ENCODE measurements around the gene NUTF2. TPM values are rescaled to one million over a fixed set of nuclear protein-coding genes. Genes with fewer than 3 reads are reported as not detected.

NUTF2 gene
- total RNA-seq, 2 donors from 2014 or later: 58.3 to 108 TPM

DNA sequence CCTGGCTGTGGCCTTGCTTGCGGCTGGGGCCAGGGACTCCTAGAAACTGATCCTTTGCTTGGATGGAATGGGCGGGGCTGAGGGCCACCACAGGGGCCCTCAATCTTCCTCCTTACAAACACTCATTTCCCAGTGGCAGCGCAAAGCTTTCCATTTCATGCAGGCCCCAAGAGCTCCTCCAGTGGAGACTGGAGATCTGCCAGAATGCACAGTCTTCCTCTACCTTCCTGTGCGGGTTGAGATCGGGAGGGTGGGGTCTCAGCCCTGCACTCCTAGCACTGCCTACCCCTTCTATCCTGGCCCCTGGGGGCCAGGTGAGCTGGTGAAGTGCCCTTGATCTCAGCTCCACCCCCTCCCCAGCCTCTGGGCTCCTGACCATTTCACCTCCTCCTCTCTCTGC lies 39.7 kb downstream of the NUTF2 start:
- intact Hi-C loops (cut with DNase I): no loop called here
- no peaks in the 10 kb centered on the region for H3K27me3 ChIP-seq
- DNase-seq: no peak
- no peaks in the 10 kb centered on the region for H3K9me3 ChIP-seq
- no peak overlapping the region for H3K27ac ChIP-seq
- peaks cover 12% of the 10 kb centered on the region for H3K36me3 ChIP-seq
- TF ChIP-seq, protein P1, sequence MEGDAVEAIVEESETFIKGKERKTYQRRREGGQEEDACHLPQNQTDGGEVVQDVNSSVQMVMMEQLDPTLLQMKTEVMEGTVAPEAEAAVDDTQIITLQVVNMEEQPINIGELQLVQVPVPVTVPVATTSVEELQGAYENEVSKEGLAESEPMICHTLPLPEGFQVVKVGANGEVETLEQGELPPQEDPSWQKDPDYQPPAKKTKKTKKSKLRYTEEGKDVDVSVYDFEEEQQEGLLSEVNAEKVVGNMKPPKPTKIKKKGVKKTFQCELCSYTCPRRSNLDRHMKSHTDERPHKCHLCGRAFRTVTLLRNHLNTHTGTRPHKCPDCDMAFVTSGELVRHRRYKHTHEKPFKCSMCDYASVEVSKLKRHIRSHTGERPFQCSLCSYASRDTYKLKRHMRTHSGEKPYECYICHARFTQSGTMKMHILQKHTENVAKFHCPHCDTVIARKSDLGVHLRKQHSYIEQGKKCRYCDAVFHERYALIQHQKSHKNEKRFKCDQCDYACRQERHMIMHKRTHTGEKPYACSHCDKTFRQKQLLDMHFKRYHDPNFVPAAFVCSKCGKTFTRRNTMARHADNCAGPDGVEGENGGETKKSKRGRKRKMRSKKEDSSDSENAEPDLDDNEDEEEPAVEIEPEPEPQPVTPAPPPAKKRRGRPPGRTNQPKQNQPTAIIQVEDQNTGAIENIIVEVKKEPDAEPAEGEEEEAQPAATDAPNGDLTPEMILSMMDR (IDR thresholded peaks at IDR 0.05): no peak
- H3K4me3 ChIP-seq: no peak overlapping the region
- H3K9ac ChIP-seq (ENCODE audit: low read depth in 2 of 2, low read length in 2 of 2): no peak overlapping the region
- no peaks in the 10 kb centered on the region for H3K4me1 ChIP-seq

DNA sequence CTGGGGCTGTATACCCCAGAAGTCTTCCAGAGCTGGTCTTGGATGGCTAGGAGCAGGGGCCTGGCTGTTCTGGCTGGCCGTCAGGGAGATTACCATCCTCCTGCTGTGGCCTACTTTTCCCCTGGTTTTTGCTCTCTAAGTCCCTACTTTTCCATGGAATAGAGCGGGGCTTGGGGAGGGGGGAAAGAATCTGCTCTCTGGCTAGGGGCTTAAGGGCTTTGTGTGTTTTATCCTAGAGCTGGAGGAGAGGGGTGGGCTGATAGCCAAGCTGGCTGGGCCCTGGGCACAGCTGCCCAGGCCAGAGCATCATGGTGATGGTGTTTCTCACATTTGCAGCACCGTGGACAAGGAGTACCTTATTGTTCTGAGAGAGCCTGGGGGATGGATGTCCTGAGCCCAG lies 41.6 kb downstream of the NUTF2 start:
- H3K36me3 ChIP-seq: peaks cover 6% of the 10 kb centered on the region
- H3K27me3 ChIP-seq: no peaks in the 10 kb centered on the region
- H3K27ac ChIP-seq: no peak overlapping the region
- no peak overlapping the region for H3K9ac ChIP-seq (ENCODE audit: low read depth in 2 of 2, low read length in 2 of 2)
- peaks cover 4% of the 10 kb centered on the region for H3K4me1 ChIP-seq
- H3K4me3 ChIP-seq: no peak overlapping the region
- intact Hi-C loops (cut with DNase I): no loop called here
- TF ChIP-seq, protein P1 (IDR thresholded peaks at IDR 0.05): no peak
- H3K9me3 ChIP-seq: no peaks in the 10 kb centered on the region
- DNase-seq: no peak

DNA sequence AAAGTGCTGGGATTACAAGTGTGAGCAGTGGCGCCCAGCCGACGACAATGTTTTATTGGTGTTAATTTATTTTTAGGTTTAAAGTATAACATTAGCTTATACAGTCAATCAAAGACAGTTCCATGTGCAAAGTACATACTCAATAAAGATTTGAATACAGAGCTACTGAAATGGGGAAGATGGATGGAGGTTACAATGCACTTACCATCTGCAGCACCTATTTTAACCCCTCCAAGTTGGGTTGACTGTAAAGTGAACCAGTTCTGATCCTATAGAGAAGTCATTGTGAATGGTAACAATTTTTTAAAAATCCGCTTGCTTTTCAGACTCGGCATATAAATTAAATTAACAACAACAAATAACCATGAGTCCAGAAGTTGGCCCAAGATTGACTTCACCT lies 45.6 kb downstream of the NUTF2 start:
- H3K4me3 ChIP-seq: peak overlapping the region; percentile 96
- no peaks in the 10 kb centered on the region for H3K27me3 ChIP-seq
- peak overlapping the region in 1 of 2 donors; percentile 71 for H3K9ac ChIP-seq (ENCODE audit: low read depth in 2 of 2, low read length in 2 of 2)
- TF ChIP-seq, protein P1 (IDR thresholded peaks at IDR 0.05): no peak
- peaks cover 11% of the 10 kb centered on the region for H3K4me1 ChIP-seq
- no peaks in the 10 kb centered on the region for H3K36me3 ChIP-seq
- H3K27ac ChIP-seq: peak overlapping the region; percentile 4
- no peaks in the 10 kb centered on the region for H3K9me3 ChIP-seq
- no peak for DNase-seq
- intact Hi-C loops (cut with DNase I): no loop called here

DNA sequence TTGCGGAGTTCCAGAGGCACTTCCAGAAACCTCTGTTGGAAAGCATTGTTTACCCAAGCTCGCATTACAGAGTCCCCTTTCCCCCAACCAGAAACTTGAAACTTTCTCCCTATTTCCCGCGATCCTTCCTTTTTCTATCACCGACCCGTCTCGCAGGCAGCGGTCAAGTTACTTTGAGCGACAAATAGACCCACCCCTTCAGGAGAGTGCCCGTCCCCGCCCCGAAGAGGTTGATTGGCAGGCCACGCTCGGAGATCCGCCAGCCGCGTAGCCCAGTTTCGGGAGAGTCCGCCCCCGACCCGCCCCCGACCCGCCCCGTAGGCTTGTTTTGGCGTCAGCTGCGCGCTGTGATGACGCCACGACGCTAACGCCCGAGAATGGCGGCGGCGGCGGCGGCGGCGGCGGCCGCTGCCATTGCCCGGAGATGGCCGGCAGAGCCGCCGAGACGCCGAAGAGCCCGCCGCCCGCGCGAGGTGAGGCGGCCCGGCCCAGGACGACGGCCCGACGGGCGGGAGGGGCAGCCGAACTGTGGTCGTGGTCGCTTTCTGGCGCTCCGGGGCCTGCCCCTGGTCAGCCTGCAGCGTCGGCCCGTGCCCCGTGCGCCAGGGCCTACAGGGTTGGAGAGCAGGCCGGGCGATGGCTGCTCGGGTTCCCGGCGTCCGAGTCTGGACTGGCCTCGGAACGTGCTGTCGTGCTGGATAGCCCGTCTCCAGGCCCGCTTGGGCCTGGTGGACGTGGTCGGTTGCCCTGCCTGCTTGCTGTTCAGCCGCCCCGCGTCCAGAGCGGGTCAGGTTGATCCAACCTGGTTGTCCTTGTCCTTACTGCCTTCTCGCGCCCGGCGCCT lies 46.4 kb downstream of the NUTF2 start, which contains the start of gene PSKH1:
Gene PSKH1 (plus strand): TSS at position 356 of the 844 bp plus-strand sequence. CDS start 15,496 bp downstream, outside the sequence.
- TF ChIP-seq, protein P1 (IDR thresholded peaks at IDR 0.05): no peak
- Histone ChIP-seq H3K4me1 (peaks cover 11% of the 10 kb centered on the region), H3K9ac (ENCODE audit: low read depth in 2 of 2, low read length in 2 of 2) (peak within 1 kb of the TSS; percentile 100), H3K27ac (peak within 1 kb of the TSS; percentile 93), H3K4me3 (peak within 1 kb of the TSS; percentile 96), H3K9me3 (no peaks in the 10 kb centered on the region), H3K27me3 (no peaks in the 10 kb centered on the region), H3K36me3 (no peaks in the 10 kb centered on the region)
- intact Hi-C loops (cut with DNase I): no loop called here
- peak; percentile 98 for DNase-seq

DNA sequence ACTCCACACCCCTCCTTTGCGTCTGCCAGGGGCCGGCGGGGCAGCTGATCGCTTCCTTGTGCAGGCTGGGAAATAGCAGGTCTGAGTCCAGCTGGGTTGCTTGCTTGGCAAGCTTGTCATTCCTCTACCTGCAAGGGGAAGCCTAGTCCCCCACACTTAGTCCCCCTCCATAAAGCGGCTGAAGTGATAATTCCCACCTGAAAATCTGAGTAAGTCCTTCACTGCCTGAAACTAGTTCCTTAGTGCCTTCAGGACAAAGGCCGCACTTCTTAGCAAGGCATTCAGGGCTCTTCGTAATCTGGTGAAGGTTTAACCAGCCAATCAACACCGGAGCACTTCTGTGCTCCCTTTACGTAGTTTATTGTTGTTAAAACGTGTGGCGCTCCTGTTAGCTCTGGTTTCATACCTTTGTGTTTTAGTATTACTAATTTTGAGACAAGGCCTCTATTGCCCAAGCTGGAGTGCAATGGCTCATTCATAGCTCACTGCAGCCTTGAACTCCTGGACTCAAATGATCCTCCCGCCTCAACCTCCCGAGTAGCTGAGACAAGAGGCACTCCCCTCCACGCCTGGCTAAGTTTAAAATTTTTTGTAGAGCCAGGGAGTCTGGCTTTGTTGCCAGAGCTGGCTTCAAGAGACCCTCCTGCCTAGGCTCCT lies 47.1 kb downstream of the NUTF2 start:
- peak overlapping the region; percentile 96 for H3K4me3 ChIP-seq
- no peaks in the 10 kb centered on the region for H3K36me3 ChIP-seq
- peak overlapping the region; percentile 93 for H3K27ac ChIP-seq
- peak; percentile 58 for DNase-seq
- peaks cover 11% of the 10 kb centered on the region for H3K4me1 ChIP-seq
- H3K9me3 ChIP-seq: no peaks in the 10 kb centered on the region
- peak overlapping the region; percentile 100 for H3K9ac ChIP-seq (ENCODE audit: low read depth in 2 of 2, low read length in 2 of 2)
- no peaks in the 10 kb centered on the region for H3K27me3 ChIP-seq
- intact Hi-C loops (cut with DNase I): no loop called here
- TF ChIP-seq, protein P1 (IDR thresholded peaks at IDR 0.05): no peak

All from colonic mucosa (tissue), 4 donors.